ENCODE data around the gene CPXM2. TPM values are rescaled to one million over a fixed set of nuclear protein-coding genes. Genes with fewer than 3 reads are reported as not detected.

CPXM2 gene
- total RNA-seq, 1 experiment from 2014 or later = not detected

DNA sequence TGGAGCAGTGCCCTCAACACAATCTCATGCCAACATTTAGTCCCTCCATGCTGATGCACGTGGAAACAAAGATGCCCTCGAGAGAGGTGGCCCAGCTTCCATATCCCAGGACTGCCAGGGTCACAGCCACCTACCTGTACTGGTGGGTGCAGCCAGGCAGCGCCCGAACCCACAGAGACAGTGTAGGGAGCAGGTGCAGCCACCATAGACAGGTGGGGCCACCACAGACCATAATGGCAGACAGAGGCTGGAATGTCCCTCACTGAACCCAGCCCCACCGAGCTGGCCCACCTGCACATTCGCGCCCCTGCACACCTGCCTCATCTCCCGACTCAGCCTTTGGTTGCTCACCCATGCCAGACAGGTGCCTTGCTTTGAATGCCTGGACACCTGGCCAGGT, 18.3 kb upstream of the CPXM2 start:
- peaks cover 99% of the 10 kb centered on the region for H3K27me3 Mint-ChIP-seq (ENCODE audit: unreplicated experiment)
- no peak overlapping the region for H3K4me3 Mint-ChIP-seq (ENCODE audit: low read depth, unreplicated experiment)
- H3K4me1 Mint-ChIP-seq (ENCODE audit: low read depth, unreplicated experiment) = no peaks in the 10 kb centered on the region
- TF ChIP-seq, protein P1, sequence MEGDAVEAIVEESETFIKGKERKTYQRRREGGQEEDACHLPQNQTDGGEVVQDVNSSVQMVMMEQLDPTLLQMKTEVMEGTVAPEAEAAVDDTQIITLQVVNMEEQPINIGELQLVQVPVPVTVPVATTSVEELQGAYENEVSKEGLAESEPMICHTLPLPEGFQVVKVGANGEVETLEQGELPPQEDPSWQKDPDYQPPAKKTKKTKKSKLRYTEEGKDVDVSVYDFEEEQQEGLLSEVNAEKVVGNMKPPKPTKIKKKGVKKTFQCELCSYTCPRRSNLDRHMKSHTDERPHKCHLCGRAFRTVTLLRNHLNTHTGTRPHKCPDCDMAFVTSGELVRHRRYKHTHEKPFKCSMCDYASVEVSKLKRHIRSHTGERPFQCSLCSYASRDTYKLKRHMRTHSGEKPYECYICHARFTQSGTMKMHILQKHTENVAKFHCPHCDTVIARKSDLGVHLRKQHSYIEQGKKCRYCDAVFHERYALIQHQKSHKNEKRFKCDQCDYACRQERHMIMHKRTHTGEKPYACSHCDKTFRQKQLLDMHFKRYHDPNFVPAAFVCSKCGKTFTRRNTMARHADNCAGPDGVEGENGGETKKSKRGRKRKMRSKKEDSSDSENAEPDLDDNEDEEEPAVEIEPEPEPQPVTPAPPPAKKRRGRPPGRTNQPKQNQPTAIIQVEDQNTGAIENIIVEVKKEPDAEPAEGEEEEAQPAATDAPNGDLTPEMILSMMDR (IDR thresholded peaks at IDR 0.05; ENCODE audit: unreplicated experiment) = no peak
- no peak overlapping the region for H3K27ac Mint-ChIP-seq (ENCODE audit: unreplicated experiment)
- DNase-seq = no peak
- intact Hi-C loops (cut with micrococcal nuclease; ENCODE audit: unreplicated experiment) = no loop called here
- H3K36me3 Mint-ChIP-seq (ENCODE audit: insufficient read depth, unreplicated experiment) = no peaks in the 10 kb centered on the region
- CTCF ChIA-PET = no interaction called here
- no peaks in the 10 kb centered on the region for H3K9me3 Mint-ChIP-seq (ENCODE audit: low read depth, unreplicated experiment)
- BruUV-seq (replicated peaks) = no TSS peak

DNA sequence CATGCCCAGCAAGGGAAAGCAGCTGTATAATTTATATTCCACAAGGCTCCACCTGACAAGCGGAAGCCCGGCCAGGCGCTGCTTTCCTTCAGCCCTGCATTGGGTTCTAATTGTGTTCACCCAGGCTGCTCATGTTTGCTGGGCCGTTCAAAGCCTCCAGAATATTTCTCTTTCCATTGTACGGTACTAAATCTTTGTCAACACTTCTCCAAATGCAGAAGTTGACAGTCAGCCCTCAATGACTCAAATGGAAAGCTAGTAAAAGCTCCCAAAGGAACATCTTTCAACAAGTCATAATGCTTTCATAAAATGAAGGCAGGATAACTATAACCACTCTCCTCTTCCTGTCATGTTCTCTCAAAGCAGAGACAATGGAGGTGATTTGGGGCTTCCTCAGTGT, 17.8 kb upstream of the CPXM2 start:
- intact Hi-C loops (cut with micrococcal nuclease; ENCODE audit: unreplicated experiment) = no loop called here
- no peak overlapping the region for H3K4me3 Mint-ChIP-seq (ENCODE audit: low read depth, unreplicated experiment)
- no peak for DNase-seq
- TF ChIP-seq, protein P1 (IDR thresholded peaks at IDR 0.05; ENCODE audit: unreplicated experiment) = no peak
- BruUV-seq (replicated peaks) = no TSS peak
- peaks cover 99% of the 10 kb centered on the region for H3K27me3 Mint-ChIP-seq (ENCODE audit: unreplicated experiment)
- H3K36me3 Mint-ChIP-seq (ENCODE audit: insufficient read depth, unreplicated experiment) = no peaks in the 10 kb centered on the region
- H3K27ac Mint-ChIP-seq (ENCODE audit: unreplicated experiment) = no peak overlapping the region
- no peaks in the 10 kb centered on the region for H3K4me1 Mint-ChIP-seq (ENCODE audit: low read depth, unreplicated experiment)
- CTCF ChIA-PET = no interaction called here
- H3K9me3 Mint-ChIP-seq (ENCODE audit: low read depth, unreplicated experiment) = no peaks in the 10 kb centered on the region

DNA sequence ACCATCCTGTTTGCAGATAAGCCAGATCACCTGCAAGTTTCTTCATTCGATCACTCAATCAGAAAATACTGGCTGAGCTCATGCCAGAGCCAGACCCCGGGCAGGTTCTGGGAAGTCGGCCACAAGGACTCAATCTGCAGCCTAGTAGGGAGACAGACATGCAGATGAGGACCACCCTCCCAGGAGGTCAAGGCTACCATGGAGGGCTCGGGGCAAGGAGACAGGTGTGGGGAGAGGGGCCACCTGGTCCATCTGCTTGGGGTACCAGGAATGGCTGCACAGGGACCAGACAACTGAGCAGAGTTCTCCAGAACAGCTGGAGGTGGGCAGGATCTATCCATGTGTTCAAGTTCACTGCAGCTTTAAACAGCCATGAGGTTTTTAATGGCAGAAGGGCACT, 16.8 kb upstream of the CPXM2 start:
- H3K27me3 Mint-ChIP-seq (ENCODE audit: unreplicated experiment) = peaks cover 99% of the 10 kb centered on the region
- no TSS peak for BruUV-seq (replicated peaks)
- no peaks in the 10 kb centered on the region for H3K36me3 Mint-ChIP-seq (ENCODE audit: insufficient read depth, unreplicated experiment)
- no peaks in the 10 kb centered on the region for H3K4me1 Mint-ChIP-seq (ENCODE audit: low read depth, unreplicated experiment)
- DNase-seq = no peak
- intact Hi-C loops (cut with micrococcal nuclease; ENCODE audit: unreplicated experiment) = no loop called here
- H3K27ac Mint-ChIP-seq (ENCODE audit: unreplicated experiment) = no peak overlapping the region
- TF ChIP-seq, protein P1 (IDR thresholded peaks at IDR 0.05; ENCODE audit: unreplicated experiment) = no peak
- H3K4me3 Mint-ChIP-seq (ENCODE audit: low read depth, unreplicated experiment) = no peak overlapping the region
- no peaks in the 10 kb centered on the region for H3K9me3 Mint-ChIP-seq (ENCODE audit: low read depth, unreplicated experiment)
- CTCF ChIA-PET = no interaction called here

DNA sequence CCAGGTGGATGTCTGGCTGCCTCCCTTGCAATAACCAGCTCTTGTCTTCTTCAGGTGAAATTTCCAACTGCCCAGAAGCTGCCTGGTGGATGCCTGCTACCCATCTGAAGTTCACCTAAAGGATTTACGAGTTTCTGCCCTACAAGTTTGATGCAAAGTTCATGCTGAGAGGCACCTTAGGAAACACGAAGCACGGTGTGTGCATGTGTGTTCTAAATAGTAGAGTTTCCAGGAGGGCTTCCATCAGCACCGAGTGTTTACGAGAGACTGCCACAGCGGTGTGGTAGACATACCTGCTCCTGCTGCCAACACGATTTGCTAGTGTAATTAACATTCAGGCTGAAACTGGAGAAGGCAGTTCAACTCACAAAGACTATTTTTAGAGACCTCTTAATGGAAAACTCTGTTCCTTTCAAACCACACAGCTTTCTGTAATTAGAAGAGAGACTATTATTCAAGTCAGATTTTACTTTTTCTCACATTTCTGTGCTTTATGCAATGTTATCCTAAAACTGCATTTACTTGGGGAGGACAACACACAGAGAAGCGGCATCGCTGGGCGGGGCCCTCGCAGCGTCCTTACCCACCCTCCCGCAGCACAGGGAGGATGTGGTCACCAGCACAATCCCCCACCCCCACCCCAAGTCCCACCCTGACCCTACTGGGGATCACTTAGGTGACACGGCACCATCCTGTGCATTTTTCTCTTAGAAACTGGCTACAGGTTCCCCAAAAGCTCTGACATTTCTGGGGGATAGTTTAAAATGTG, 15.5 kb upstream of the CPXM2 start:
- no peak for DNase-seq
- CTCF ChIA-PET = interaction anchor here (0.6 kb wide), 1 partner anchor 159 kb away, joined by 3 read pairs; no protein-coding TSS in a partner anchor
- BruUV-seq (replicated peaks) = no TSS peak
- TF ChIP-seq, protein P1 (IDR thresholded peaks at IDR 0.05; ENCODE audit: unreplicated experiment) = no peak
- no peak overlapping the region for H3K27ac Mint-ChIP-seq (ENCODE audit: unreplicated experiment)
- no peaks in the 10 kb centered on the region for H3K9me3 Mint-ChIP-seq (ENCODE audit: low read depth, unreplicated experiment)
- H3K27me3 Mint-ChIP-seq (ENCODE audit: unreplicated experiment) = peaks cover 91% of the 10 kb centered on the region
- no peaks in the 10 kb centered on the region for H3K36me3 Mint-ChIP-seq (ENCODE audit: insufficient read depth, unreplicated experiment)
- intact Hi-C loops (cut with micrococcal nuclease; ENCODE audit: unreplicated experiment) = no loop called here
- no peak overlapping the region for H3K4me3 Mint-ChIP-seq (ENCODE audit: low read depth, unreplicated experiment)
- H3K4me1 Mint-ChIP-seq (ENCODE audit: low read depth, unreplicated experiment) = no peaks in the 10 kb centered on the region

Data from Calu3 (cell line).